ENCODE results near the gene ATG4D. TPM values are rescaled to one million over a fixed set of nuclear protein-coding genes. Genes with fewer than 3 reads are reported as not detected.
"Not testable (repeated sequence)": the region's sequence is repeated elsewhere in the genome, so short reads cannot be mapped to it uniquely, and the experiment has no call there.

The ATG4D gene
- polyA plus RNA-seq, 1 of the 3 experiments (the other 2 are of a cell fraction): 22.6 TPM

GRCh38 chr19:10538204-10538983 lies 5.3 kb upstream of the ATG4D start:
- H3K4me3 ChIP-seq (ENCODE audit: low read depth in 2 of 2, low read length in 1 of 2): no peak overlapping the region
- no peaks in the 10 kb centered on the region for H3K79me2 ChIP-seq (ENCODE audit: insufficient read depth)
- H3K4me1 ChIP-seq (ENCODE audit: control insufficient read depth in 1 of 2, insufficient read depth in 2 of 2, low read depth in 1 of 2, low read length in 1 of 2): no peaks in the 10 kb centered on the region; a peak in 1 of 4 replicates
- peaks cover 14% of the 10 kb centered on the region for H3F3A ChIP-seq (replicated peaks; ENCODE audit: insufficient read depth)
- no peak overlapping the region for H2AFZ ChIP-seq (ENCODE audit: low read depth)
- ChIA-PET POLR2A (no interaction called here), CTCF (interaction anchor here (1.3 kb wide), 1 partner anchor 55 kb away, joined by 4 read pairs; no protein-coding TSS in a partner anchor)
- no peak overlapping the region for H3K27ac ChIP-seq (ENCODE audit: low read depth in 2 of 2, low read length in 1 of 2)
- no peak overlapping the region for H3K4me2 ChIP-seq
- H3K27me3 ChIP-seq (ENCODE audit: insufficient read depth): peaks cover 26% of the 10 kb centered on the region; the same call in 1 of the 2 replicates
- no peaks in the 10 kb centered on the region for H3K9me3 ChIP-seq
- no peaks in the 10 kb centered on the region for H3K36me3 ChIP-seq (replicated peaks in 1 of 2; ENCODE audit: control insufficient read depth in 1 of 2, insufficient read depth in 2 of 2, low read length in 1 of 2)
- H4K20me1 ChIP-seq (ENCODE audit: insufficient read depth): no peaks in the 10 kb centered on the region
- 45% methylated on average over 14 of the region's 20 CpGs for WGBS (ENCODE audit: low lambda C conversion rate)
- no peak for DNase-seq
- no peak for TF ChIP-seq NFIC (IDR thresholded peaks at IDR 0.05; ENCODE audit: borderline replicate concordance)
- no peak for TF ChIP-seq TEAD4 (IDR thresholded peaks at IDR 0.05; ENCODE audit: borderline replicate concordance, insufficient read depth)
- H3K9ac ChIP-seq: no peak overlapping the region
- no peaks in the 10 kb centered on the region for H3K9me2 ChIP-seq

DNA sequence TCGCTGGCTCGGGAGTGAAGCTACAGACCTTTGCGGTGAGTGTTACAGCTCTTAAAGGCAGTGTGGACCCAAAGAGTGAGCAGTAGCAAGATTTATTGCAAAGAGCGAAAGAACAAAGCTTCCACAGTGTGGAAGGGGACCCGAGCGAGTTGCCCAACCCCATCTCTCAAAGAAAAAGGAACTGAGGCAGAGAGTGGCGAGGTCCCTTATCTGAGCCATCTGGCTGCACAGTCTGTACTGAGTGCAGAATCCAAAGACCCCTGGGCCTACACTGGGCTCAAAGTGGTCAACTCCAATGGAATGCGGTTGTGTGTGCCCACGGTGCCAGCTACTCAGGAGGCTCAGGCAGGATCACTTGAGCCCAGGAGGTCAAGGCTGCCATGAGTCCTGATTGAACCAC lies 4.7 kb upstream of the ATG4D start:
- H3K9me2 ChIP-seq; H3K4me1 ChIP-seq (ENCODE audit: control insufficient read depth in 1 of 2, insufficient read depth in 2 of 2, low read depth in 1 of 2, low read length in 1 of 2); H3F3A ChIP-seq (replicated peaks; ENCODE audit: insufficient read depth); H2AFZ ChIP-seq (ENCODE audit: low read depth); H3K4me3 ChIP-seq (ENCODE audit: low read depth in 2 of 2, low read length in 1 of 2); H3K79me2 ChIP-seq (ENCODE audit: insufficient read depth); H3K9me3 ChIP-seq; POLR2A ChIA-PET; H4K20me1 ChIP-seq (ENCODE audit: insufficient read depth); H3K4me2 ChIP-seq; DNase-seq; H3K36me3 ChIP-seq (replicated peaks in 1 of 2; ENCODE audit: control insufficient read depth in 1 of 2, insufficient read depth in 2 of 2, low read length in 1 of 2); H3K9ac ChIP-seq; H3K27ac ChIP-seq (ENCODE audit: low read depth in 2 of 2, low read length in 1 of 2): not testable (repeated sequence)
- peaks cover 26% of the 10 kb centered on the region; the same call in 1 of the 2 replicates for H3K27me3 ChIP-seq (ENCODE audit: insufficient read depth)
- CTCF ChIA-PET: interaction anchor here (1.0 to 1.3 kb wide), 2 partner anchors 16 to 56 kb away, joined by 3 to 4 read pairs; no protein-coding TSS in a partner anchor
- 55% methylated on average over 7 of the region's 9 CpGs for WGBS (ENCODE audit: low lambda C conversion rate)

DNA sequence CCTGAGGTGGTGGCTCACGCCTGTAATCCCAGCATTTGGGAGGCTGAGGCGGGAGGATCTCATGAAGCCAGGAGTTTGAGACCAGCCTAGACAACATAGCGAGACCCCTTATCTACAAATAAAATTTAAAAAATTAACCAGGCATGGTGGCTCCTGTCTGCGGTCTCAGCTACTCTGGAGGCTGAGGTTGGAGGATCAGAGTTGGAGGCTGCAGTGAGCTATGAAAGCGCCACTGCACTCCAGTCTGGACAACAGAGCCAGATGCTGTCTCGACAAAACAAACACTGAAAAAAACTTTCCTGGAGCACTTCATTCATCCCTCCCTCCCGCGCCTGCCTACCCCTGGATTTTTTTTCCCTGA lies 665 bp upstream of the ATG4D start:
- peaks cover 0 to 7% of the 10 kb centered on the region in 2 experiments; a peak in 1 of 4 replicates for H3K4me1 ChIP-seq (ENCODE audit: control insufficient read depth in 1 of 2, insufficient read depth in 2 of 2, low read depth in 1 of 2, low read length in 1 of 2)
- H3K27ac ChIP-seq (ENCODE audit: low read depth in 2 of 2, low read length in 1 of 2): no peak overlapping the region
- H3K9me3 ChIP-seq: no peaks in the 10 kb centered on the region
- H3K4me3 ChIP-seq (ENCODE audit: low read depth in 2 of 2, low read length in 1 of 2): peak overlapping the region; percentile 67 to 81
- peaks cover 0 to 3% of the 10 kb centered on the region in 2 experiments for H3K36me3 ChIP-seq (replicated peaks in 1 of 2; ENCODE audit: control insufficient read depth in 1 of 2, insufficient read depth in 2 of 2, low read length in 1 of 2)
- H3K9me2 ChIP-seq: no peaks in the 10 kb centered on the region
- peaks cover 14% of the 10 kb centered on the region; the same call in 1 of the 2 replicates for H3K27me3 ChIP-seq (ENCODE audit: insufficient read depth)
- ChIA-PET CTCF (interaction anchor here (0.8 to 3.1 kb wide), 10 partner anchors 9 to 157 kb away, joined by 3 to 19 read pairs (median 4); no protein-coding TSS in a partner anchor), POLR2A (interaction anchor here (1.0 kb wide), 1 partner anchor 23 kb away, joined by 3 read pairs; the partner anchor contains the start of gene KRI1)
- no peaks in the 10 kb centered on the region for H4K20me1 ChIP-seq (ENCODE audit: insufficient read depth)
- WGBS (ENCODE audit: low lambda C conversion rate): 52% methylated on average over 8 of the region's 8 CpGs
- H3K9ac ChIP-seq: no peak overlapping the region
- 0 out of 2 replicates have a peak overlapping the region, but pooled peaks have one; percentile 68 for H2AFZ ChIP-seq (ENCODE audit: low read depth)
- no peak for TF ChIP-seq RXRA (IDR thresholded peaks at IDR 0.05; ENCODE audit: borderline replicate concordance, low read depth)
- TF ChIP-seq, protein P1, sequence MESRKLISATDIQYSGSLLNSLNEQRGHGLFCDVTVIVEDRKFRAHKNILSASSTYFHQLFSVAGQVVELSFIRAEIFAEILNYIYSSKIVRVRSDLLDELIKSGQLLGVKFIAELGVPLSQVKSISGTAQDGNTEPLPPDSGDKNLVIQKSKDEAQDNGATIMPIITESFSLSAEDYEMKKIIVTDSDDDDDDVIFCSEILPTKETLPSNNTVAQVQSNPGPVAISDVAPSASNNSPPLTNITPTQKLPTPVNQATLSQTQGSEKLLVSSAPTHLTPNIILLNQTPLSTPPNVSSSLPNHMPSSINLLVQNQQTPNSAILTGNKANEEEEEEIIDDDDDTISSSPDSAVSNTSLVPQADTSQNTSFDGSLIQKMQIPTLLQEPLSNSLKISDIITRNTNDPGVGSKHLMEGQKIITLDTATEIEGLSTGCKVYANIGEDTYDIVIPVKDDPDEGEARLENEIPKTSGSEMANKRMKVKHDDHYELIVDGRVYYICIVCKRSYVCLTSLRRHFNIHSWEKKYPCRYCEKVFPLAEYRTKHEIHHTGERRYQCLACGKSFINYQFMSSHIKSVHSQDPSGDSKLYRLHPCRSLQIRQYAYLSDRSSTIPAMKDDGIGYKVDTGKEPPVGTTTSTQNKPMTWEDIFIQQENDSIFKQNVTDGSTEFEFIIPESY (IDR thresholded peaks at IDR 0.05; ENCODE audit: borderline replicate concordance, low read depth): no peak
- TF ChIP-seq JUND (IDR thresholded peaks at IDR 0.05): no peak
- no peak for TF ChIP-seq TAF1 (IDR thresholded peaks at IDR 0.05; ENCODE audit: borderline replicate concordance, low read depth, low read length)
- TF ChIP-seq GABPA (IDR thresholded peaks at IDR 0.05; ENCODE audit: low read depth): no peak
- TF ChIP-seq GATA2 (CRISPR knock-in tag; IDR thresholded peaks at IDR 0.05): no peak
- TF ChIP-seq RAD21 (IDR thresholded peaks at IDR 0.05; ENCODE audit: low read length): no peak
- TF ChIP-seq CHD2 (IDR thresholded peaks at IDR 0.05; ENCODE audit: low read length, partially characterized antibody): no peak
- no peak for TF ChIP-seq IRF3 (IDR thresholded peaks at IDR 0.05; ENCODE audit: low read depth, low read length)
- peaks cover 5% of the 10 kb centered on the region for H3F3A ChIP-seq (replicated peaks; ENCODE audit: insufficient read depth)
- peaks cover 27% of the 10 kb centered on the region for H3K79me2 ChIP-seq (ENCODE audit: insufficient read depth)
- peak overlapping the region; percentile 84 for H3K4me2 ChIP-seq
- DNase-seq: no peak

Measured in SK-N-SH (cell line).